GM19372 (cell line): Measurements from ENCODE around the gene PGPEP1.

ENCODE experiments used
- ATAC-seq: cut with Tn5 transposase; IDR thresholded peaks from one replicate; pipeline ENCODE4 v1.9.1; 2021; ENCODE audit warnings: mild to moderate bottlenecking, low read depth, moderate library complexity; ENCODE audit not compliant: unreplicated experiment

PGPEP1 gene

GRCh38 chr19:18414504-18415177, 74.2 kb downstream of the PGPEP1 start:
- ATAC-seq: no peak

DNA sequence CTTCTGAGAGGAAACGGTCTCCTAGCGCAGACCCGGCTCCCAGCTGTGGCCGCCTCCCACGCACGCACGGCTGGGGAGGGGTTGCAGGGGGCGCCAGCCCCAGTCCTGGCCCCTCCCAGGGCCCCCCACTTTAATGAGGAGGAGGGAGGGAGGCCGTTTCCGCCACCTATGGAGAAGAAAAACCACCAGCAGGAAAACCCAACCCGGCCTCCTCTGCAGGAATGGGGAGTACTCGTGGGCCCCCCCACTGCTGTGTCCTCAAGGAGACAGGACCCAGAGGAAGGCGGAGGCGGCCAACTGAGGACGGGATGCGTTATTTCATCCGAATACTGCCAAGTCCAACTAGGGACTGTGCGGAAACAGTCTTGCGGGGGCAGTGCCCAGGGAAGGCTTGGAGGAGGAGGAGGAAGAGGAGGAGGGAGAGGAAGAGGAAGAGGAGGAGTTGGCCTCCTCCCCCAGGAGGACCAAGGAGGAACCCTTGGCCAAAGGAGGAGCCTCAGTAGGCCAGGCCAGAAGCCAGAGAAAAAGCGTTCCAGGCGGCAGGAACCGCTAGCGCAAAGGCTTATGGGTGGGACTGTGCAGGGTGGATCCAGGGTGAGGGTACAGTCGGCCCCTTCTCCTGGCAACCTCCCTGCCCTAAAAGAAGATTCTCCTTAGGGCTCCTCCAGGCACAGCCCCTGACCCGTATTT, 74.9 kb downstream of the PGPEP1 start:
- ATAC-seq: no peak

DNA sequence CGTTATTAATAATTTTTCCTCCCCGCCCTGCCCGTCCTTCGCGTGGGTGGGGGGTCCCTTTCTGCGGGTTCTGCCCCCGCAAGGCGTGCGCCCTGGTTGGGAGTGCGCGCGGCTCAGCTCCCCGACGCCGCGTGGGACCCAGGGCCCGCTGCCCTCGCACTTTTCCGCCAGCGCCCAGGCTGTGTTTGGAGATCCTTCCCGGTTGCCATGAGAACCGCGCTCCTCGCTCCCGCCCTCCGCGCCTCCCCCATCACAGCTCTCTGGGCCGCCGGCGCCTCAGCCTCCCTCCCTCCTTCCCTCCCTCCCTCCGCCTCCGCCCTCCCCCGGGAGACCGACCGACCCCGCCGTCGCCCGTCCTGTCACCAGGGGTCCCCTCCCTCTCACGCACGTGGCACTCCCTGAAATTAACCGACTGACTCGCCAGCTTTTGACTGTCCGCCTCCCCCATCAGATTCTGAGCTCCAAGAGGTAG, 76.4 kb downstream of the PGPEP1 start:
- ATAC-seq: no peak

GRCh38 chr19:18417250-18418028, 77.0 kb downstream of the PGPEP1 start:
- ATAC-seq: no peak

DNA sequence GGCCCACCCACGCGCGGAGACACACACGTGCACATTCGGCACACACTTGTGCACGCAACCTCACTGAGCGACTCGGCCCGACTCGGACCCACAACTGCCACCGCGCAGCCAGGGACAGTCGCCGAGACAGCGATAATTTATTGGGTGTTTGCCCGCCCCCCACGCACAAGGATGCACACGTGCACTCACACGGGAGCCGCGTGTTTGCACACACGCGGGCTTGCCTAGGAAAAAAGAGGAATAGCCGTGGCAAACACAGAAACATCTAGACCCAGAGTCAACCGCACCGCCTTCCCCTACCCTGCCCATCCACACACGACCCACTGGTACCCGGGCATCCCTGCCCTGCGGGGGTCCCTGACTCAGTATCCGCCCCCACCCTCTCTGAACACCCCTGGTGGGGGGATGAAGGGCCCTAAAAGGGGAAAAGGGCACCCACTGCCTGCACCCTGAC, 77.7 kb downstream of the PGPEP1 start:
- ATAC-seq: no peak

DNA sequence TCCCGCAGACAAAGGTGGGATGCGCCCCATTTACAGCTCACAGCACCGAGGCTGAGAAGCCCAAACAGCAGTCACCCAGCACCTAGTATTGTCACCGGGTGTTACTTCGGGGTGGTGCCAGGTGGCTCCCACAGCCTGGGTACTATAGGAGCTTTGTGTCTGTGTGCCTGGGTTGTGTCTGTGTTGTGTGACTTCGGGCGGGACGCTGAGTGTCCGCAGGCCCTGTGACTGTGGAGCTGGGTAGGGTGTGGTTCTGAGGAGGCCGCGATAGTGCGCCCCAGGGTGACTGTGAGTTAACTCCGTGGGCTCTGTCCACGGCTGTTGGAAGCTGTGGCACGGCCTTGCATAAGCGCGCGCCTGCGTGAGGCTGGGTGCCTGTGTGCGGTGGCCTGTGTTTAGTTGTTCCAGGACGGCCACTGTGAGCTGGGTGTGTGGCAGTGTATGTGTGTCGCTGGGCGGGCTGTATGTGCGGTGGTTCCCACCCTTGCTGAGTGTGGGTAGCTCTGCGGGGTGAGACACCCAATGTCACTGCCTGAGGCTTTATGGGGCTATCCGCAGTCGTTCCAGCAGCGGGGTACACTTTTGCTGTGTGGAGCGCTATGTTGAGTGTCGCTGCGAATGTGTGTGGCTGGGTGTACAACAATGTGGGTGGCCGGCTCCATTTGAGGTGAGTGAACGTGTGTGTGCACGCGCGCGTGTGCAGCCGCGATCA, 78.2 kb downstream of the PGPEP1 start:
- no peak for ATAC-seq

DNA sequence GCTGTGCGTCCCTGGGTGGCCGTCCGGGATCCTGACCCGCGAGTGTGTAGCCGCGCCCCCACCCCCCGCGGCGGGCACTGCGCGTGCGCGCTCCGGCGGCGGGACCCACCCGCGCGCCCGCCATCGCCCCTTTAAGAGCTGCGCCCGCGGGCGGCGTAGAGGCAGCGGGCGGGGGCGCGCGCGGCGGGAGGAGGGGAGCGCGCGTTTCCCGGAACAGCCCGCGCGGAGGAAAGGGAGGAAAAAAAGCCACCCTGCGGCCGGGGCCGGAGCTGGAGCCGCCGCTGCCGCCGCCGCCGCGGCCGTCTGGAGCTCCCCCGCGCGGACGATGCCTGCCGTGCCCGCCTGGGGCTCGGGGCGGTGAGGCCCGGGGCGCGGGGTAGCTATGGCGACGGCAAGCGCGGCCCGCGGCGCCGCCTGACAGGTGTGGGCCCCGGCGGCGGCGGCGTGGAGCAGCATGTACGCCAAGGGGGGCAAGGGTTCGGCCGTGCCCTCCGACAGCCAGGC, 78.8 kb downstream of the PGPEP1 start, which contains the start of gene SSBP4:
Gene SSBP4 (plus strand): TSS at position 204 of the 504 bp plus-strand sequence. CDS start 251 bp downstream, at position 455.
- ATAC-seq: peak; percentile 47
